Measurements from ENCODE around the gene MGST1. TPM values are rescaled to one million over a fixed set of nuclear protein-coding genes. Genes with fewer than 3 reads are reported as not detected.
A peak's percentile ranks its signal among the peaks of the same experiment; 100 is the strongest.

Gene MGST1
- total RNA-seq, 4 donors from 2014 or later: 39.8 to 65.9 (median 44.6) TPM

DNA sequence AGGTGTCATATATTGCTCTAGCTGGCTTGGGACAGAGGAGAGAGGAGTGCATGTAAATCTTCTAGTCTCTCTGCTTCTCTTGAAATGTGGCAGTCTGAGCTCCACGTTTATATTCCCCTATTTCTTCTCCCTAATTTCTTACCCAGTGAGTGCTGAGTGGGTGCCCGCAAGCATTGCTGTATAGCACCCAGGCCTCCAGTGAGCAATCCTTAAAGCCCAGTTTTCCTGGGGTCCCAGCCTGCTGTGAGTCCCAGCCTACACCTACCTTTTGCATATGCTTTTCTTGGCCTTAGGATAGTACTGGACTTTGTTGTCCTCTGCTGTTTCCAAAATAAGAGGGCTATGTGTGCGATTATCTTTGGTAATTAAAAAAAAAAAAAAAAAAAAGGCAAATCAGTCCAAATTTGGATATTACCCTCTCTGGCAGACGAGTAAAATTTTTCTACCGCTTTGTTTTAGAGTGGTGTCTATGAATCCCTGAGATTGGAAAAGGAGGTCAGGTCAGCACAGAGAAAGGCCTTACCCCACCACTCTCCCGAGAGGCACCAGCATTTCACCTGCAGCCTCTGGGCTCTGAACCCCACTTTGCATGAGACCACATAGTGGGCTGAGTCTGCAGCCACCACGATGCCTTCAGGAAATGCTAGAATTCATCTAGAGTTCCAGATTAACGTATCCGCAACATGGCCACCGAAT, 1.1 kb downstream of the MGST1 start:
- peaks cover 0 to 11% (median 6%) of the 10 kb centered on the region in 4 donors for H3K4me1 ChIP-seq
- intact Hi-C loops (cut with DNase I): no loop called here
- H3K36me3 ChIP-seq: no peaks in the 10 kb centered on the region
- peak overlapping the region; percentile 47 to 59 (median 48) for H3K4me3 ChIP-seq
- no peaks in the 10 kb centered on the region for H3K9me3 ChIP-seq
- DNase-seq (ENCODE audit: extremely low spot score): no peak
- peak overlapping the region; percentile 62 to 71 (median 68) for H3K27ac ChIP-seq (replicated peaks in 1 of 4)
- WGBS: 64% methylated on average over 10 of the region's 10 CpGs
- TF ChIP-seq POLR2AphosphoS5 (IDR thresholded peaks at IDR 0.05): no peak
- TF ChIP-seq EP300 (IDR thresholded peaks at IDR 0.05): no peak
- TF ChIP-seq, protein P1, sequence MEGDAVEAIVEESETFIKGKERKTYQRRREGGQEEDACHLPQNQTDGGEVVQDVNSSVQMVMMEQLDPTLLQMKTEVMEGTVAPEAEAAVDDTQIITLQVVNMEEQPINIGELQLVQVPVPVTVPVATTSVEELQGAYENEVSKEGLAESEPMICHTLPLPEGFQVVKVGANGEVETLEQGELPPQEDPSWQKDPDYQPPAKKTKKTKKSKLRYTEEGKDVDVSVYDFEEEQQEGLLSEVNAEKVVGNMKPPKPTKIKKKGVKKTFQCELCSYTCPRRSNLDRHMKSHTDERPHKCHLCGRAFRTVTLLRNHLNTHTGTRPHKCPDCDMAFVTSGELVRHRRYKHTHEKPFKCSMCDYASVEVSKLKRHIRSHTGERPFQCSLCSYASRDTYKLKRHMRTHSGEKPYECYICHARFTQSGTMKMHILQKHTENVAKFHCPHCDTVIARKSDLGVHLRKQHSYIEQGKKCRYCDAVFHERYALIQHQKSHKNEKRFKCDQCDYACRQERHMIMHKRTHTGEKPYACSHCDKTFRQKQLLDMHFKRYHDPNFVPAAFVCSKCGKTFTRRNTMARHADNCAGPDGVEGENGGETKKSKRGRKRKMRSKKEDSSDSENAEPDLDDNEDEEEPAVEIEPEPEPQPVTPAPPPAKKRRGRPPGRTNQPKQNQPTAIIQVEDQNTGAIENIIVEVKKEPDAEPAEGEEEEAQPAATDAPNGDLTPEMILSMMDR (IDR thresholded peaks at IDR 0.05): no peak
- no peak for TF ChIP-seq POLR2A (IDR thresholded peaks at IDR 0.05; ENCODE audit: low read depth)
- peaks cover 0 to 17% (median 0%) of the 10 kb centered on the region in 4 donors for H3K27me3 ChIP-seq

DNA sequence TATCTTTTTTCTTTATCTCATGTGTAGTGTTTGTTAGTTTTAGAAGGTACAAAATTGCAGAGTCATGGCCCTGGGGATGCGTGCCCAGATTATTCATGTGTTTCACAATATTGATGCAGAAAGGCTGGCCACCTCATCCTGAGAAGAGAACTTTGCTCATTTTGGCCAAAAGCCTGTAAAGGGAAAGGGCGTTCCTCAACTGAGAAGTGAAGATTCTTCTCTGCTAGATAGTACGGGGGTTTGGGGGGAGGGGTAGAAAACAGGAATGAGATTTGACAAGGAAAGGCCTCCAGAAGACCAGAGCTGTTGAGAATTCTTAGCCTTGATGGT, 1.7 kb downstream of the MGST1 start:
- intact Hi-C loops (cut with DNase I): no loop called here
- H3K4me1 ChIP-seq: peaks cover 0 to 11% (median 6%) of the 10 kb centered on the region in 4 donors
- 51% methylated on average over 3 of the region's 3 CpGs for WGBS
- peak overlapping the region; percentile 26 to 71 (median 66) for H3K27ac ChIP-seq (replicated peaks in 1 of 4)
- peaks cover 0 to 17% (median 0%) of the 10 kb centered on the region in 4 donors for H3K27me3 ChIP-seq
- H3K4me3 ChIP-seq: peak overlapping the region; percentile 47 to 59 (median 48)
- H3K9me3 ChIP-seq: no peaks in the 10 kb centered on the region
- no peaks in the 10 kb centered on the region for H3K36me3 ChIP-seq
- TF ChIP-seq, protein P1 (IDR thresholded peaks at IDR 0.05): no peak
- TF ChIP-seq POLR2AphosphoS5 (IDR thresholded peaks at IDR 0.05): peak; percentile 33 to 61
- peak; percentile 95 for DNase-seq (ENCODE audit: extremely low spot score)

DNA sequence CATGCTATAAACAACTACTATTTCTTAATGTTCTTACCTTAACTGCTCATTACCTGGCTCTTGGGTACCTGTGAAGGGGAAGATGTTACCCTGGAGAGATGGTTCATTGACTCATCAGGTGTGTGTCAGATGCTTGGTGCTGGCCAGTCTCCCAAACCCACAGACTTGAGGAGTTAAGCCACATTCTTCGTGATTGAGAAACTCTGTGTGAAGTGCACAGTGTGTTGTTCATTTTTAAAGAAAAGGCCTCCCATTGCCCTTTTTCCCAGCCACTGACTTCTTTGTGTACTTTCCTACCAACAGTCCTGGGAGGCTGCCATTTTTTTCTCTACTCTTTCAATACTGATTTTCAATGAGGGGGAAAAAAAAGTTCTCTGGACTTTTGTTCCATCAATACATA, 3.2 kb downstream of the MGST1 start:
- peak overlapping the region in 2 of 4 donors; percentile 28 to 62 for H3K27ac ChIP-seq (replicated peaks in 1 of 4)
- peak overlapping the region in 2 of 4 donors; percentile 4 to 7 for H3K4me3 ChIP-seq
- intact Hi-C loops (cut with DNase I): no loop called here
- no peaks in the 10 kb centered on the region for H3K9me3 ChIP-seq
- peaks cover 0 to 11% (median 6%) of the 10 kb centered on the region in 4 donors for H3K4me1 ChIP-seq
- WGBS: 40% methylated on average over 1 of the region's 1 CpG
- DNase-seq (ENCODE audit: extremely low spot score): no peak
- H3K27me3 ChIP-seq: peaks cover 0 to 17% (median 0%) of the 10 kb centered on the region in 4 donors
- TF ChIP-seq, protein P1 (IDR thresholded peaks at IDR 0.05): no peak
- TF ChIP-seq POLR2AphosphoS5 (IDR thresholded peaks at IDR 0.05): peak in 1 of 2 donors; percentile 36
- peaks cover 0 to 1% (median 0%) of the 10 kb centered on the region in 4 donors for H3K36me3 ChIP-seq

DNA sequence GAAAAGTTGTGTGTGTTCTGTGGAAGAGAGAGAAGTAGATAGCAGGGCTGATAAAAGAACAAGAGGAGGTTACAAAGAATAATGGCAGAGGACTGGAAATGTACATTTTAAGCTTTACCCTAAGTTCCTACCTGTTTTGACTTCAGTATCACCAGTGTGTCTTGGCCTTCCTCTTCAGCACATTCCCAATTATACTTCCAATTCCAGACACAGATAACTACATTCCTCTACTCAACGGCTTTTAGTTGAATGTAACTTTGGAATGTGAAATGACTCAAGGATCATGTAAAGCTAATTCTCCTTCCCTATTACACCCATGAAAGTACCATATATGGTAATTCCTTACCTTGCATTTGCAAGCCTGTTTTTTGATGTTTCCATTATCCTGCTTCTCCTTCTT, 5.0 kb downstream of the MGST1 start:
- Histone ChIP-seq H3K27me3 (peaks cover 0 to 9% (median 0%) of the 10 kb centered on the region in 4 donors), H3K27ac (replicated peaks in 1 of 4) (no peak overlapping the region), H3K4me3 (no peak overlapping the region), H3K9me3 (no peaks in the 10 kb centered on the region), H3K4me1 (peaks cover 0 to 6% (median 4%) of the 10 kb centered on the region in 4 donors), H3K36me3 (peaks cover 0 to 5% (median 0%) of the 10 kb centered on the region in 4 donors)
- intact Hi-C loops (cut with DNase I): no loop called here
- no peak for DNase-seq (ENCODE audit: extremely low spot score)
- no peak for TF ChIP-seq POLR2A (IDR thresholded peaks at IDR 0.05; ENCODE audit: low read depth)
- WGBS: 24% methylated on average over 1 of the region's 1 CpG

DNA sequence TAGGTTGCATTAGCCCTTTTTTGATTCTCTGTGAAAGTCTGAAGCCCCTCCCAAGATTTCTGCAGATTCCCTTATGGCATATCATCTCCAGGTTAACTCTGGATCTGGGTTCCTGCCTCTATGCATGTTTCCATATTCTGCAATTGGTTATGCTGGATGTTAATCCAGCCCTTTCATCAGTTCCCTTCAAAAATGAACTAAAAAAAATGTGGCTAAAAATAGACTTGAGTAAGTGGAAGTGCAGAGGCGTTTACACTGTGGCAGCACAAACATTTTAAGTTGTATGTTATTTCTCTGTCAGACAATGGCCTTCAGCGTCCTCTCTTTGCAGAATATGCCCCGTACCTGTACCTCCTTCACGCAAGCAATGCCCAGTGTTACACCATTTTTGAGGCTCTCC, 11.4 kb downstream of the MGST1 start:
- TF ChIP-seq EP300 (IDR thresholded peaks at IDR 0.05) (no peak), POLR2AphosphoS5 (IDR thresholded peaks at IDR 0.05) (no peak), POLR2A (IDR thresholded peaks at IDR 0.05; ENCODE audit: low read depth) (no peak)
- TF ChIP-seq, protein P1 (IDR thresholded peaks at IDR 0.05): no peak
- peaks cover 0 to 5% (median 0%) of the 10 kb centered on the region in 4 donors for H3K36me3 ChIP-seq
- no peaks in the 10 kb centered on the region for H3K27me3 ChIP-seq
- H3K27ac ChIP-seq (replicated peaks in 1 of 4): no peak overlapping the region
- intact Hi-C loops (cut with DNase I): no loop called here
- no peak for DNase-seq (ENCODE audit: extremely low spot score)
- no peaks in the 10 kb centered on the region for H3K9me3 ChIP-seq
- H3K4me3 ChIP-seq: no peak overlapping the region
- WGBS: 54% methylated on average over 4 of the region's 4 CpGs
- no peaks in the 10 kb centered on the region for H3K4me1 ChIP-seq
